ENCODE data around the gene ATP6V1G3. TPM values are rescaled to one million over a fixed set of nuclear protein-coding genes. Genes with fewer than 3 reads are reported as not detected.
A peak's percentile ranks its signal among the peaks of the same experiment; 100 is the strongest.

ATP6V1G3 gene
- total and polyA plus RNA-seq, 9 of the 15 experiments (the other 6 are each of a cell fraction or from before 2014, with no cell fraction given), result 0.32 TPM; not detected in 8

GRCh38 chr1:198556971-198557370 is 16.5 kb upstream of the ATP6V1G3 start (continued):
- TF ChIP-seq ZFP91 (CRISPR knock-in tag; IDR thresholded peaks at IDR 0.05) (no peak), NR3C1 (CRISPR knock-in tag; IDR thresholded peaks at IDR 0.05) (no peak), CBX2 (IDR thresholded peaks at IDR 0.05; ENCODE audit: insufficient read depth, low read length, poor library complexity, severe bottlenecking) (no peak), JUND (IDR thresholded peaks at IDR 0.05; ENCODE audit: borderline replicate concordance, low read depth, low read length) (no peak), JUND (tag; IDR thresholded peaks at IDR 0.05; ENCODE audit: borderline replicate concordance, low read depth, low read length) (no peak), RBM22 (IDR thresholded peaks at IDR 0.05; ENCODE audit: low read depth, low read length, poor library complexity, severe bottlenecking) (no peak), ZNF507 (tag; conservative IDR thresholded peaks at IDR 0.05) (no peak), ETV1 (tag; conservative IDR thresholded peaks at IDR 0.05; ENCODE audit: low read depth) (peak; percentile 93), DMBX1 (CRISPR knock-in tag; IDR thresholded peaks at IDR 0.05; ENCODE audit: borderline replicate concordance) (no peak), SRSF1 (IDR thresholded peaks at IDR 0.05; ENCODE audit: low read depth, low read length) (no peak), POLR2H (tag; IDR thresholded peaks at IDR 0.05; ENCODE audit: low read depth) (peak; percentile 39; the same call in 1 of the 2 replicates), CCAR2 (IDR thresholded peaks at IDR 0.05; ENCODE audit: low read depth, low read length) (no peak), C11orf30 (IDR thresholded peaks at IDR 0.05; ENCODE audit: low read depth) (no peak), SMARCA5 (IDR thresholded peaks at IDR 0.05) (no peak), KDM4B (IDR thresholded peaks at IDR 0.05; ENCODE audit: borderline replicate concordance in 2 of 2, low read depth in 1 of 2) (no peak)
- TF ChIP-seq, protein P1, sequence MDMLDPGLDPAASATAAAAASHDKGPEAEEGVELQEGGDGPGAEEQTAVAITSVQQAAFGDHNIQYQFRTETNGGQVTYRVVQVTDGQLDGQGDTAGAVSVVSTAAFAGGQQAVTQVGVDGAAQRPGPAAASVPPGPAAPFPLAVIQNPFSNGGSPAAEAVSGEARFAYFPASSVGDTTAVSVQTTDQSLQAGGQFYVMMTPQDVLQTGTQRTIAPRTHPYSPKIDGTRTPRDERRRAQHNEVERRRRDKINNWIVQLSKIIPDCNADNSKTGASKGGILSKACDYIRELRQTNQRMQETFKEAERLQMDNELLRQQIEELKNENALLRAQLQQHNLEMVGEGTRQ (CRISPR knock-in tag; IDR thresholded peaks at IDR 0.05), result no peak
- TF ChIP-seq, protein P2, sequence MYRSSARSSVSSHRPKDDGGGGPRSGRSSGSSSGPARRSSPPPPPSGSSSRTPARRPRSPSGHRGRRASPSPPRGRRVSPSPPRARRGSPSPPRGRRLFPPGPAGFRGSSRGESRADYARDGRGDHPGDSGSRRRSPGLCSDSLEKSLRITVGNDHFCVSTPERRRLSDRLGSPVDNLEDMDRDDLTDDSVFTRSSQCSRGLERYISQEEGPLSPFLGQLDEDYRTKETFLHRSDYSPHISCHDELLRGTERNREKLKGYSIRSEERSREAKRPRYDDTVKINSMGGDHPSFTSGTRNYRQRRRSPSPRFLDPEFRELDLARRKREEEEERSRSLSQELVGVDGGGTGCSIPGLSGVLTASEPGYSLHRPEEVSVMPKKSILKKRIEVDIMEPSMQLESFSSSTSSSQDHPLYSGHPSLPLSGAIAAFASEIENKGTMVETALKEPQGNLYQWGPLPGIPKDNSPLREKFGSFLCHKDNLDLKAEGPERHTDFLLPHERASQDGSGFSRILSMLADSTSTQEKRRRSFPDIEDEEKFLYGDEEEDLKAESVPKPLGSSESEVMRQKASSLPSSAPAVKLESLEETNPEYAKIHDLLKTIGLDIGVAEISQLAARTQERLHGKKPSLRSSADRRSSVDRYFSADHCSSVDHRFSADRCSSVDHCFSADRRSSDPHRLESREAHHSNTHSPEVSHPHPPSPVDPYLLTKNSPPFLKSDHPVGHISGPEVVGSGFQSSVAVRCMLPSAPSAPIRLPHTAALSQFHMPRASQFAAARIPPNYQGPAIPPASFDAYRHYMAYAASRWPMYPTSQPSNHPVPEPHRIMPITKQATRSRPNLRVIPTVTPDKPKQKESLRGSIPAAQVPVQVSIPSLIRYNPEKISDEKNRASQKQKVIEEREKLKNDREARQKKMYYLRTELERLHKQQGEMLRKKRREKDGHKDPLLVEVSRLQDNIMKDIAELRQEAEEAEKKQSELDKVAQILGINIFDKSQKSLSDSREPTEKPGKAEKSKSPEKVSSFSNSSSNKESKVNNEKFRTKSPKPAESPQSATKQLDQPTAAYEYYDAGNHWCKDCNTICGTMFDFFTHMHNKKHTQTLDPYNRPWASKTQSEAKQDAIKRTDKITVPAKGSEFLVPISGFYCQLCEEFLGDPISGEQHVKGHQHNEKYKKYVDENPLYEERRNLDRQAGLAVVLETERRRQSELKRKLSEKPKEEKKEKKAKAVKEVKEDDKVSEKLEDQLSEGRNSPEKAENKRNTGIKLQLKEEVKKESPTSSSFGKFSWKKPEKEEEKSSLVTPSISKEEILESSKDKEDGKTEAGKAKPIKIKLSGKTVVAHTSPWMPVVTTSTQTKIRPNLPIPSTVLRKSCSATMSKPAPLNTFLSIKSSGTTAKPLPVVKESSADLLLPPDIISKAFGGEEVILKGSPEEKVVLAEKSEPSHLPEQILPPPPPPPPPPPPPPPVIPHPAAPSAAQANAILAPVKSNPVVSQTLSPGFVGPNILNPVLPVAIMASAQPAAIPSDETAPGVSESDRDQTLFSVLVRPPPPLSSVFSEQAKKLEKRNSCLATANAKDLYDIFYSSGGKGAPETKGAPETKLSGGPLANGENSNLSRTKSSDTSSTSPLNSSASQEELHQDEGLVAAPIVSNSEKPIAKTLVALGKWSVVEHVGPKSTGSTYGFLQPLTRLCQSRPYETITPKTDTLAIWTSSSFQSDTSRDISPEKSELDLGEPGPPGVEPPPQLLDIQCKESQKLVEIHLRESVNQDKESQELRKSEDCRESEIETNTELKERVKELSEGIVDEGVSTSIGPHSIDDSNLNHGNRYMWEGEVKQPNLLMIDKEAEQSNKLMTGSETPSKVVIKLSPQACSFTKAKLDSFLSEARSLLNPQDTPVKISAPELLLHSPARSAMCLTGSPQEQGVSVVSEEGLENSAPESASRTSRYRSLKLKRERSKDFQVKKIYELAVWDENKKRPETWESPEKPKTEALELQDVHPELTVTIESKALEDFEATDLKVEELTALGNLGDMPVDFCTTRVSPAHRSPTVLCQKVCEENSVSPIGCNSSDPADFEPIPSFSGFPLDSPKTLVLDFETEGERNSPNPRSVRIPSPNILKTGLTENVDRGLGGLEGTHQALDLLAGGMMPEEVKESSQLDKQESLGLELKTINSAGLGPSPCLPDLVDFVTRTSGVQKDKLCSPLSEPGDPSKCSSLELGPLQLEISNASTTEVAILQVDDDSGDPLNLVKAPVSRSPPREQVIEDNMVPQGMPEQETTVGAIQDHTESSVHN (IDR thresholded peaks at IDR 0.05; ENCODE audit: borderline replicate concordance in 1 of 2, low read depth in 1 of 2), result no peak

Measured in K562 (cell line).